ENCODE measurements around the gene RAVER1. TPM values are rescaled to one million over a fixed set of nuclear protein-coding genes. Genes with fewer than 3 reads are reported as not detected.

Gene RAVER1
- total and polyA plus RNA-seq, 9 of the 15 experiments (the other 6 are each of a cell fraction or from before 2014, with no cell fraction given) = 0.06 to 113 (median 7.0) TPM

- TF ChIP-seq UBTF (IDR thresholded peaks at IDR 0.05; ENCODE audit: borderline replicate concordance in 1 of 2, low read depth in 2 of 2, low read length in 2 of 2) (no peak), SLC30A9 (CRISPR knock-in tag; IDR thresholded peaks at IDR 0.05) (no peak), SUPT5H (IDR thresholded peaks at IDR 0.05) (no peak), MAFF (IDR thresholded peaks at IDR 0.05; ENCODE audit: low read length) (no peak), REST (IDR thresholded peaks at IDR 0.05; ENCODE audit: borderline replicate concordance) (peak; percentile 33; the same call in 1 of the 2 replicates), REST (CRISPR knock-in tag; IDR thresholded peaks at IDR 0.05; ENCODE audit: low read depth) (no peak), SMC3 (conservative IDR thresholded peaks at IDR 0.05; ENCODE audit: insufficient read depth, low read depth, low read length) (no peak), MIER1 (IDR thresholded peaks at IDR 0.05; ENCODE audit: low read depth) (0 out of 2 replicates have a peak, but pooled peaks have one; percentile 16), CEBPB (tag; IDR thresholded peaks at IDR 0.05) (no peak), ZNF583 (CRISPR knock-in tag; IDR thresholded peaks at IDR 0.05) (no peak), ZNF589 (CRISPR knock-in tag; IDR thresholded peaks at IDR 0.05; ENCODE audit: low read depth) (0 out of 2 replicates have a peak, but pooled peaks have one; percentile 10), ZNF75A (CRISPR knock-in tag; IDR thresholded peaks at IDR 0.05) (no peak), PRPF4 (IDR thresholded peaks at IDR 0.05; ENCODE audit: insufficient read depth, low read depth, low read length, poor library complexity, severe bottlenecking) (no peak), FOXP1 (CRISPR knock-in tag; IDR thresholded peaks at IDR 0.05) (peak; percentile 88), ZNF395 (CRISPR knock-in tag; IDR thresholded peaks at IDR 0.05) (no peak), FOXK1 (CRISPR knock-in tag; IDR thresholded peaks at IDR 0.05; ENCODE audit: borderline replicate concordance) (no peak), SREBF2 (CRISPR knock-in tag; IDR thresholded peaks at IDR 0.05) (no peak)
Observed at GRCh38 chr19:10289167-10289835, 44.0 kb downstream of the RAVER1 start (continued).

Measured in K562 (cell line).